H1 (cell line): ENCODE data around the gene PYGB. TPM values are rescaled to one million over a fixed set of nuclear protein-coding genes. Genes with fewer than 3 reads are reported as not detected.

Source experiments
- CHD2 ChIP-seq: IDR thresholded peaks from 2 replicates; pipeline ENCODE4 v1.6.1; 2012; ENCODE audit warnings: low read length, improper control_type of control experiment
- NANOG ChIP-seq: IDR thresholded peaks from 2 replicates; pipeline ENCODE4 v1.6.1; 2011; ENCODE audit warnings: low read length, low read depth, mild to moderate bottlenecking, inconsistent platforms; ENCODE audit not compliant: insufficient read depth, poor library complexity, severe bottlenecking
- SIN3A ChIP-seq, 2 experiments: IDR thresholded peaks in 1 of 2; conservative IDR thresholded peaks in 1 of 2; 2 replicates each; pipeline ENCODE4 v1.6.1; 2011 to 2012; ENCODE audit warnings: low read length in 2 of 2, improper control_type of control experiment in 1 of 2, low read depth in 1 of 2, mild to moderate bottlenecking in 1 of 2
- SIX5 ChIP-seq: IDR thresholded peaks from 2 replicates; pipeline ENCODE4 v1.6.1; 2011; ENCODE audit warnings: mild to moderate bottlenecking, low read depth, low read length
- SP1 ChIP-seq: IDR thresholded peaks from 2 replicates; pipeline ENCODE4 v1.6.1; 2011; ENCODE audit warnings: low read depth, low read length
- polyA plus RNA-seq, 7 experiments: library from polyadenylated mRNA; depleted of rRNA in 3 of 7; stranded (reverse) in 5 of 7; unstranded in 2 of 7; fragments of >200 nt in 5 of 7; fragments of 200-250 nt in 2 of 7; gene quantifications; 1 replicate in 5 of 7; 2 replicates in 1 of 7; 4 replicates in 1 of 7; pipeline versions ENCODE4 v1.2.1 to v1.2.3, GENCODE V29; 2011 to 2013; ENCODE audit warnings: missing spikeins in 2 of 7, mixed read lengths in 2 of 7
- total RNA-seq: library from RNA; stranded (reverse); fragmentation: NEBNext Ultra II Directional; extraction: Animal tissue kit (Norgen Biotek cat#: 25700); gene quantifications from 2 replicates; pipeline ENCODE4 v1.2.1, GENCODE V29; 2021
- TF ChIP-seq, protein P1 (sequence below): IDR thresholded peaks from 2 replicates; pipeline ENCODE4 v1.6.1; 2012; ENCODE audit warnings: inconsistent platforms

The PYGB gene
- total and polyA plus RNA-seq, 2 of the 8 experiments (the other 6 are each of a cell fraction or from before 2014, with no cell fraction given): 26.6 to 56.0 TPM

DNA sequence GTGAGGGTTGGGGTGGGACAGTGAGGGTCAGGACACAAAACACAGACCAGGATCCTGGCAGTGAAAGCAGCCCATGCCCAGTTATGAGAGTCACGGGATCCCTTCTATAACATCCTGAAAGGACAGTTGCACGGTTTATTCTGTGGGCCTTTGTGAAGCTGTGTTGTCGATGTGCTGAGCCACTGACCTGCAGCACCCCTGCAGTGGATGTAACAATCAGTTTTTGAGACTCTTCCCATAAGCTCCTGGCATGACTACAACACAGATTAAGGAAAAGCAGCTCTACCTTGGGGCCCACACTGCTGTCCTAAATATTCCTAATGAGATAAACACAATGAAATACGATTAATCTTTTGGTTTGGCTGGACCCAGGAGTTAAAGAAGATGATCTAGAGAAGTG is 3.7 kb downstream of the PYGB start (continued):
- no peak for TF ChIP-seq SIN3A (conservative IDR thresholded peaks at IDR 0.05 in 1 of 2, IDR thresholded peaks at IDR 0.05 in 1 of 2; ENCODE audit: low read depth in 1 of 2, low read length in 2 of 2)
- no peak for TF ChIP-seq SP1
- TF ChIP-seq, protein P1, sequence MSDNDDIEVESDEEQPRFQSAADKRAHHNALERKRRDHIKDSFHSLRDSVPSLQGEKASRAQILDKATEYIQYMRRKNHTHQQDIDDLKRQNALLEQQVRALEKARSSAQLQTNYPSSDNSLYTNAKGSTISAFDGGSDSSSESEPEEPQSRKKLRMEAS: no peak
- no peak for TF ChIP-seq NANOG
- no peak for TF ChIP-seq CHD2
- TF ChIP-seq SIX5: no peak
